WI38 (cell line): ENCODE data around the gene PCDHA4.
"Not testable (repeated sequence)": the region's sequence is repeated elsewhere in the genome, so short reads cannot be mapped to it uniquely, and the experiment has no call there.

Experiments used
- H3K4me3 ChIP-seq: 2 replicates; pipeline ENCODE4 v1.5.1; 2011; ENCODE audit warnings: low read depth, mild to moderate bottlenecking, control low read depth, low read length
- TF ChIP-seq, protein P1 (sequence below): IDR thresholded peaks from 2 replicates; pipeline ENCODE4 v1.5.1; 2012; ENCODE audit warnings: low read depth, mild to moderate bottlenecking, control low read depth, low read length

Gene PCDHA4

DNA sequence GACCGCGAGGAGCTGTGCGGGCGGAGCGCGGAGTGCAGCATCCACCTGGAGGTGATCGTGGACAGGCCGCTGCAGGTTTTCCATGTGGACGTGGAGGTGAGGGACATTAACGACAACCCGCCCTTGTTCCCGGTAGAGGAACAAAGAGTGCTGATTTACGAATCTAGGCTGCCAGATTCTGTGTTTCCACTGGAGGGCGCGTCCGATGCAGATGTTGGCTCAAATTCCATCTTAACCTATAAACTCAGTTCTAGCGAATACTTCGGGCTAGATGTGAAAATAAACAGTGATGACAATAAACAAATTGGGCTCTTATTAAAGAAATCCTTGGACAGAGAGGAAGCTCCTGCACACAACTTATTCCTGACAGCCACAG lies 21.5 kb downstream of the PCDHA4 start:
- no peak overlapping the region for H3K4me3 ChIP-seq
- TF ChIP-seq, protein P1, sequence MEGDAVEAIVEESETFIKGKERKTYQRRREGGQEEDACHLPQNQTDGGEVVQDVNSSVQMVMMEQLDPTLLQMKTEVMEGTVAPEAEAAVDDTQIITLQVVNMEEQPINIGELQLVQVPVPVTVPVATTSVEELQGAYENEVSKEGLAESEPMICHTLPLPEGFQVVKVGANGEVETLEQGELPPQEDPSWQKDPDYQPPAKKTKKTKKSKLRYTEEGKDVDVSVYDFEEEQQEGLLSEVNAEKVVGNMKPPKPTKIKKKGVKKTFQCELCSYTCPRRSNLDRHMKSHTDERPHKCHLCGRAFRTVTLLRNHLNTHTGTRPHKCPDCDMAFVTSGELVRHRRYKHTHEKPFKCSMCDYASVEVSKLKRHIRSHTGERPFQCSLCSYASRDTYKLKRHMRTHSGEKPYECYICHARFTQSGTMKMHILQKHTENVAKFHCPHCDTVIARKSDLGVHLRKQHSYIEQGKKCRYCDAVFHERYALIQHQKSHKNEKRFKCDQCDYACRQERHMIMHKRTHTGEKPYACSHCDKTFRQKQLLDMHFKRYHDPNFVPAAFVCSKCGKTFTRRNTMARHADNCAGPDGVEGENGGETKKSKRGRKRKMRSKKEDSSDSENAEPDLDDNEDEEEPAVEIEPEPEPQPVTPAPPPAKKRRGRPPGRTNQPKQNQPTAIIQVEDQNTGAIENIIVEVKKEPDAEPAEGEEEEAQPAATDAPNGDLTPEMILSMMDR = no peak

DNA sequence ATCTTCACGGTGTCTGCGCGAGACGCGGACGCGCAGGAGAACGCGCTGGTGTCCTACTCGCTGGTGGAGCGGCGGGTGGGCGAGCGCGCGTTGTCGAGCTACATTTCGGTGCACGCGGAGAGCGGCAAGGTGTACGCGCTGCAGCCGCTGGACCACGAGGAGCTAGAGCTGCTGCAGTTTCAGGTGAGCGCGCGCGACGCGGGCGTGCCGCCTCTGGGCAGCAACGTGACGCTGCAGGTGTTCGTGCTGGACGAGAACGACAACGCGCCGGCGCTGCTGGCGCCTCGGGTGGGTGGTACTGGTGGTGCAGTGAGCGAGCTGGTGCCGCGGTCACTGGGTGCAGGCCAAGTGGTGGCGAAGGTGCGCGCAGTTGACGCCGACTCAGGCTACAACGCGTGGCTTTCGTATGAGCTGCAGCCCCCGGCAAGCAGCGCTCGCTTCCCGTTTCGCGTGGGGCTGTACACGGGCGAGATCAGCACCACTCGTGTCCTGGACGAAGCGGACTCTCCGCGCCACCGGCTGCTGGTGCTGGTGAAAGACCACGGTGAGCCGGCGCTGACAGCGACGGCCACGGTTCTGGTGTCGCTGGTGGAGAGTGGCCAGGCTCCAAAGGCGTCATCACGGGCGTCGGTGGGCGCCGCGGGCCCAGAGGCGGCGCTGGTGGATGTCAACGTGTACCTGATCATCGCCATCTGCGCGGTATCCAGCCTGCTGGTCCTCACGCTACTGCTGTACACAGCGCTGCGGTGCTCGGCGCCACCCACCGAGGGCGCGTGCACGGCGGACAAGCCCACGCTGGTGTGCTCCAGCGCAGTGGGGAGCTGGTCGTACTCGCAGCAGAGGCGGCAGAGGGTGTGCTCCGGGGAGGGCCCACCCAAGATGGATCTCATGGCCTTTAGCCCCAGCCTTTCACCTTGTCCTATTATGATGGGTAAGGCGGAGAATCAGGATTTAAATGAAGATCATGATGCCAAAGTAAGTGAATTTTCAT lies 22.9 kb downstream of the PCDHA4 start:
- H3K4me3 ChIP-seq = not testable (repeated sequence)

DNA sequence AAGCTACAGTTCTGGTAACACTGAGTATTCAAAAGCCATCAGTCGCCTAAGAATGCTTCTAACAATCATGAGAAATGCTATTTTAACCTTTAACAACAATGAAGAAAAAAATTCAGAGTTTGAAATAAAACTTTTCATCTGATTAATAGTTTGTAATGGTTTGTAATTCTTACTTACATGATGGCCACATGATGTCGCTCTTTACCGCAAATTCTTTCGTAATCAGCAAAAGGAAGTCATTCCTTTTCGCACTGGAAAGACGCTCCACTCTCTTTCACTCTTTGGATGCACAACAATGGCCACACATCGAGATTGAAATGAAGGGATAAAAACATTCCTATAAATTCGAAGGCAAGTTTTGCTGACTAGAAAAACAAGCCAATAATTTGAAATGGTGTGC lies 27.1 kb downstream of the PCDHA4 start, which contains the start of gene PCDHA7:
TSS of gene PCDHA7 (plus strand) at position 277 of the 400 bp plus-strand sequence. CDS start at position 392, 115 bp downstream.
- no peak within 1 kb of the TSS for H3K4me3 ChIP-seq
- TF ChIP-seq, protein P1 = no peak

DNA sequence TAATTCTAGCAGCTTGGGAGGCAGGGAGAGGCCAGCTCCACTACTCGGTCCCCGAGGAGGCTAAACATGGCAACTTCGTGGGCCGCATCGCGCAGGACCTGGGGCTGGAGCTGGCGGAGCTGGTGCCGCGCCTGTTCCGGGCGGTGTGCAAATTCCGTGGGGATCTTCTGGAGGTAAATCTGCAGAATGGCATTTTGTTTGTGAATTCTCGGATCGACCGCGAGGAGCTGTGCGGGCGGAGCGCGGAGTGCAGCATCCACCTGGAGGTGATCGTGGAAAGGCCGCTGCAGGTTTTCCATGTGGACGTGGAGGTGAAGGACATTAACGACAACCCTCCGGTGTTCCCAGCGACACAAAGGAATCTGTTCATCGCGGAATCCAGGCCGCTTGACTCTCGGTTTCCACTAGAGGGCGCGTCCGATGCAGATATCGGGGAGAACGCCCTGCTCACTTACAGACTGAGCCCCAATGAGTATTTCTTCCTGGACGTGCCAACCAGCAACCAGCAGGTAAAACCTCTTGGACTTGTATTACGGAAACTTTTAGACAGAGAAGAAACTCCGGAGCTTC lies 27.7 kb downstream of the PCDHA4 start:
- not testable (repeated sequence) for H3K4me3 ChIP-seq

DNA sequence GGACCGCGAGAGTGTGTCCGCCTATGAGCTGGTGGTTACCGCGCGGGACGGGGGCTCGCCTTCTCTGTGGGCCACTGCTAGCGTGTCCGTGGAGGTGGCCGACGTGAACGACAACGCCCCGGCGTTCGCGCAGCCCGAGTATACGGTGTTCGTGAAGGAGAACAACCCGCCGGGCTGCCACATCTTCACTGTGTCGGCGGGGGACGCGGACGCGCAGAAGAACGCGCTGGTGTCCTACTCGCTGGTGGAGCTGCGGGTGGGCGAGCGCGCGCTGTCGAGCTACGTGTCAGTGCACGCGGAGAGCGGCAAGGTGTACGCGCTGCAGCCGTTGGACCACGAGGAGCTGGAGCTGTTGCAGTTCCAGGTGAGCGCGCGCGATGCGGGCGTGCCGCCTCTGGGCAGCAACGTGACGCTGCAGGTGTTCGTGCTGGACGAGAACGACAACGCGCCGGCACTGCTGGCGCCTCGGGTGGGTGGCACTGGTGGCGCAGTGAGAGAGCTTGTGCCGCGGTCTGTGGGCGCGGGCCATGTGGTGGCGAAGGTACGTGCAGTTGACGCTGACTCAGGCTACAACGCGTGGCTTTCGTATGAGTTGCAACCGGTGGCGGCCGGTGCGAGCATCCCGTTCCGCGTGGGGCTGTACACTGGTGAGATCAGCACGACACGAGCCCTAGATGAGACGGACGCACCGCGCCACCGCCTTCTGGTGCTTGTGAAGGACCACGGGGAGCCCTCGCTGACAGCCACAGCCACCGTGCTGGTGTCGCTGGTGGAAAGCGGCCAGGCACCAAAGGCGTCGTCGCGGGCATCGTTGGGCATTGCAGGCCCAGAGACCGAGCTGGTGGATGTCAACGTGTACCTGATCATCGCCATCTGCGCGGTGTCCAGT lies 29.0 kb downstream of the PCDHA4 start:
- TF ChIP-seq, protein P1 = no peak

DNA sequence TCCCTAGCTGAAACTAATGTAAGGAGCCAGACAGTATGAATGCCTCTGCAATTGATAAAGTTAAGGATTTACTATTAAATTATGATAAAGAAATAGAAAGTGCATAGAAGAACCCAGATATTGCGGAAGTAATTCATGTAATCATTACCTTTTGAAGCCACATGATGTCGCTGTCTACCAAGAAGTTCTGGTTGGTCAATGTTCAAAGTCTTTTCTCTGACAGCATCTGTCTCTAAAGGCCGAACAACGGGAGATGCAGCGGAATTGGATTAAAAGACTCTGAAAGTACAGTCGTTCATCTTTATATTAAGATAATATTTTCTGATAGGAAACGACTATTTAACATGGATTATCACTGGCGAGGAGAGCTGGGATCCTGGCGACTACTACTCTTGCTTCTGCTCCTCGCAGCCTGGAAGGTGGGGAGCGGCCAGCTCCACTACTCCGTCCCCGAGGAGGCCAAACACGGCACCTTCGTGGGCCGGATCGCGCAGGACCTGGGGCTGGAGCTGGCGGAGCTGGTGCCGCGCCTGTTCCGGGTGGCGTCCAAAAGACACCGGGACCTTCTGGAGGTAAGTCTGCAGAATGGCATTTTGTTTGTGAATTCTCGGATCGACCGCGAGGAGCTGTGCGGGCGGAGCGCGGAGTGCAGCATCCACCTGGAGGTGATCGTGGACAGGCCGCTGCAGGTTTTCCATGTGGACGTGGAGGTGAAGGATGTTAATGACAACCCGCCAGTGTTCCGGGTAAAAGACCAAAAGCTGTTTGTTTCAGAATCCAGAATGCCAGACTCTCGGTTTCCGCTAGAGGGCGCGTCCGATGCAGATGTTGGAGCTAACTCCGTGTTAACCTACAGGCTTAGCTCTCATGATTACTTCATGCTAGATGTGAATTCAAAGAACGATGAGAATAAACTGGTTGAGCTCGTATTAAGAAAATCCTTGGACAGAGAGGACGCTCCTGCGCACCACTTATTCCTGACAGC lies 34.4 kb downstream of the PCDHA4 start, which contains the start of gene PCDHA8:
TSS of gene PCDHA8 (plus strand) at position 210 of the 985 bp plus-strand sequence. CDS start at position 345, 135 bp downstream.
- no peak within 1 kb of the TSS for H3K4me3 ChIP-seq
- TF ChIP-seq, protein P1 = peak; percentile 21; the same call in 1 of the 2 replicates

More for the DNA sequence above, 29.0 kb downstream of the PCDHA4 start:
- H3K4me3 ChIP-seq = no peak overlapping the region

DNA sequence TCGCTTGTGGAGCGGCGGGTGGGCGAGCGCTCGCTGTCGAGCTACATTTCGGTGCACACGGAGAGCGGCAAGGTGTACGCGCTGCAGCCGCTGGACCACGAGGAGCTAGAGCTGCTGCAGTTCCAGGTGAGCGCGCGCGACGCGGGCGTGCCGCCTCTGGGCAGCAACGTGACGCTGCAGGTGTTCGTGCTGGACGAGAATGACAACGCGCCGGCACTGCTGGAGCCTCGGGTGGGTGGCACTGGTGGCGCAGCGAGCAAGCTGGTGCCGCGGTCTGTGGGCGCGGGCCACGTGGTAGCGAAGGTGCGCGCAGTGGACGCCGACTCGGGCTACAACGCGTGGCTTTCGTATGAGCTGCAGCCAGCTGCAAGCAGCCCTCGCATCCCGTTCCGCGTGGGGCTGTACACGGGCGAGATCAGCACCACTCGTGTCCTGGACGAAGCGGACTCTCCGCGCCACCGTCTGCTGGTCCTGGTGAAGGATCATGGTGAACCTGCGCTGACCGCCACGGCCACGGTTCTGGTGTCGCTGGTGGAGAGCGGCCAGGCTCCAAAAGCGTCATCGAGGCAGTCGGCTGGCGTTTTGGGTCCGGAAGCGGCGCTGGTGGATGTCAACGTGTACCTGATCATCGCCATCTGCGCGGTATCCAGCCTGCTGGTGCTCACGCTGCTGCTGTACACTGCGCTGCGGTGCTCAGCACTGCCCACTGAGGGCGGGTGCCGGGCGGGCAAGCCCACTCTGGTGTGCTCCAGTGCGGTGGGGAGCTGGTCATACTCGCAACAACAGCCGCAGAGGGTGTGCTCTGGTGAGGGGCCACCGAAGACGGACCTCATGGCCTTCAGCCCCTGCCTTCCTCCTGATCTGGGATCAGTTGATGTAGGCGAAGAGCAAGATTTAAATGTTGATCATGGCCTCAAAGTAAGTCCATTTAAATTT lies 36.2 kb downstream of the PCDHA4 start:
- TF ChIP-seq, protein P1 = no peak

DNA sequence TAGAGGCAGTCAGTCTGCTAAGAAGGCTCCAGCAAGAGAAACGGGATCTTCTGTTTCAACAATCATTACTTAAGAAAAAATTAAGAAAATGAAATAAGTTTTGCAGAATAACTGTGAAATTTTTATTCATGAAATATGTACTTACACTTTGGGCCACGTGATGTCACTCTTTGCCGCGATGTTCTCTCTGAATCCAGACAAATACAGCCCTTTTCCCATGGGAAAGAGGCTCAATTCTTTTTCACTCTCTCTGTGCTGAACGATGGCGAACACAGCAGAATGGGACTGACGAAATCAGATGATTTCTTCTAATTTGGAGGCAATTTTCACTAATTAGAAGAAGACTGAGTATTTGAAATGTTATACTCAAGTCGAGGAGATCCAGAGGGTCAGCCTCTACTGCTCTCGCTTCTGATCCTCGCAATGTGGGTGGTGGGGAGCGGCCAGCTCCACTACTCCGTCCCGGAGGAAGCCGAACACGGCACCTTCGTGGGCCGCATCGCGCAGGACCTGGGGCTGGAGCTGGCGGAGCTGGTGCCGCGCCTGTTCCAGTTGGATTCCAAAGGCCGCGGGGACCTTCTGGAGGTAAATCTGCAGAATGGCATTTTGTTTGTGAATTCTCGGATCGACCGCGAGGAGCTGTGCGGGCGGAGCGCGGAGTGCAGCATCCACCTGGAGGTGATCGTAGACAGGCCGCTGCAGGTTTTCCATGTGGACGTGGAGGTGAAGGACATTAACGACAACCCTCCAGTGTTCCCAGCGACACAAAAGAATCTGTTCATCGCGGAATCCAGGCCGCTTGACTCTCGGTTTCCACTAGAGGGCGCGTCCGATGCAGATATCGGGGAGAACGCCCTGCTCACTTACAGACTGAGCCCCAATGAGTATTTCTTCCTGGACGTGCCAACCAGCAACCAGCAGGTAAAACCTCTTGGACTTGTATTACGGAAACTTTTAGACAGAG lies 41.6 kb downstream of the PCDHA4 start, which contains the start of gene PCDHA9:
TSS of gene PCDHA9 (plus strand) at position 244 of the 964 bp plus-strand sequence. CDS start at position 358, 114 bp downstream.
- H3K4me3 ChIP-seq = not testable (repeated sequence)

More for the DNA sequence above, 36.2 kb downstream of the PCDHA4 start:
- no peak overlapping the region for H3K4me3 ChIP-seq

DNA sequence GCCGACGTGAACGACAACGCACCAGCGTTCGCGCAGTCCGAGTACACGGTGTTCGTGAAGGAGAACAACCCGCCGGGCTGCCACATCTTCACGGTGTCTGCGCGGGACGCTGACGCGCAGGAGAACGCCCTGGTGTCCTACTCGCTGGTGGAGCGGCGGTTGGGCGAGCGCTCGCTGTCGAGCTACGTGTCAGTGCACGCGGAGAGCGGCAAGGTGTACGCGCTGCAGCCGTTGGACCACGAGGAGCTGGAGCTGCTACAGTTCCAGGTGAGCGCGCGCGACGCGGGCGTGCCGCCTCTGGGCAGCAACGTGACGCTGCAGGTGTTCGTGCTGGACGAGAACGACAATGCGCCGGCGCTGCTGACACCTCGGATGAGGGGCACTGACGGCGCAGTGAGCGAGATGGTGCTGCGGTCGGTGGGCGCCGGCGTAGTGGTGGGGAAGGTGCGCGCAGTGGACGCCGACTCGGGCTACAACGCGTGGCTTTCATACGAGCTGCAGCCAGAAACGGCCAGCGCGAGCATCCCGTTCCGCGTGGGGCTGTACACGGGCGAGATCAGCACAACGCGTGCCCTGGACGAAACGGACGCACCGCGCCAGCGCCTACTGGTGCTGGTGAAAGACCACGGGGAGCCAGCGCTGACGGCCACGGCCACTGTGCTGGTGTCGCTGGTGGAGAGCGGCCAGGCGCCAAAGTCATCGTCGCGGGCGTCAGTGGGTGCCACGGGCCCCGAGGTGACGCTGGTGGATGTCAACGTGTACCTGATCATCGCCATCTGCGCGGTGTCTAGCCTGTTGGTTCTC lies 43.2 kb downstream of the PCDHA4 start:
- H3K4me3 ChIP-seq = not testable (repeated sequence)
